Keratinocyte (primary cell): ENCODE measurements around the gene LAMA2. TPM values are rescaled to one million over a fixed set of nuclear protein-coding genes. Genes with fewer than 3 reads are reported as not detected.

Experiments
- DNase-seq: peaks from one replicate; pipeline ENCODE4 v3.0.0-alpha.2; 2011; ENCODE audit warnings: low read depth, missing footprints, low spot score
- FAIRE-seq: peaks from 2 replicates; lab custom pipeline; 2011; peaks lifted over from hg19 to GRCh38; lab: Jason Lieb, UNC
- H2AFZ ChIP-seq: 2 replicates; pipeline ENCODE4 v1.6.0; 2012; ENCODE audit warnings: low read length, control low read depth, inconsistent platforms; ENCODE audit not compliant: control insufficient read depth
- H3K27ac ChIP-seq: 2 replicates; pipeline ENCODE4 v1.5.1; 2011; ENCODE audit warnings: low read length; ENCODE audit not compliant: control insufficient read depth, insufficient read depth
- H3K27me3 ChIP-seq: 3 replicates; pipeline ENCODE4 v1.6.0; 2011; ENCODE audit warnings: low read length; ENCODE audit not compliant: control insufficient read depth, insufficient read depth; ENCODE audit errors: extremely low read depth
- H3K36me3 ChIP-seq, 2 experiments: 2 replicates in 1 of 2; 3 replicates in 1 of 2; pipeline ENCODE4 v1.5.1; 2011; ENCODE audit warnings: low read length in 2 of 2, mild to moderate bottlenecking in 1 of 2; ENCODE audit not compliant: control insufficient read depth in 2 of 2, insufficient read depth in 2 of 2; ENCODE audit errors: extremely low read depth in 1 of 2
- H3K4me1 ChIP-seq: 3 replicates; pipeline ENCODE4 v1.5.1; 2011; ENCODE audit warnings: low read length; ENCODE audit not compliant: control insufficient read depth, insufficient read depth; ENCODE audit errors: extremely low read depth
- H3K4me2 ChIP-seq: 3 replicates; pipeline ENCODE4 v1.6.0; 2011; ENCODE audit warnings: low read depth, low read length; ENCODE audit not compliant: control insufficient read depth, insufficient read depth; ENCODE audit errors: extremely low read depth
- H3K4me3 ChIP-seq, 3 experiments: fragments of 200-600 bp in 1 of 3; sonication (generic) in 1 of 3; 2 replicates in 2 of 3; 3 replicates in 1 of 3; pipeline ENCODE4 v1.5.1; 2011 to 2016; ENCODE audit warnings: low read length in 3 of 3, mild to moderate bottlenecking in 3 of 3, control low read depth in 2 of 3, inconsistent platforms in 1 of 3, low read depth in 1 of 3, mixed read lengths in 1 of 3, mixed run types in 1 of 3, moderate library complexity in 1 of 3; ENCODE audit not compliant: control insufficient read depth in 2 of 3, insufficient read depth in 2 of 3; ENCODE audit errors: extremely low read depth in 1 of 3
- H3K79me2 ChIP-seq: 2 replicates; pipeline ENCODE4 v1.6.0; 2012; ENCODE audit warnings: low read length; ENCODE audit not compliant: control insufficient read depth, insufficient read depth
- H3K9ac ChIP-seq: 3 replicates; pipeline ENCODE4 v1.6.0; 2011; ENCODE audit warnings: low read length; ENCODE audit not compliant: control insufficient read depth, insufficient read depth; ENCODE audit errors: extremely low read depth
- H3K9me1 ChIP-seq: 3 replicates; pipeline ENCODE4 v1.6.0; 2011; ENCODE audit warnings: low read length; ENCODE audit not compliant: control insufficient read depth, insufficient read depth; ENCODE audit errors: extremely low read depth
- H3K9me3 ChIP-seq: 2 replicates; pipeline ENCODE4 v1.5.1; 2012; ENCODE audit warnings: low read depth, low read length; ENCODE audit not compliant: control insufficient read depth
- H4K20me1 ChIP-seq: 3 replicates; pipeline ENCODE4 v1.6.0; 2011; ENCODE audit warnings: low read length; ENCODE audit not compliant: control insufficient read depth, insufficient read depth; ENCODE audit errors: extremely low read depth
- CTCF ChIP-seq, 3 experiments: IDR thresholded peaks in 1 of 3; conservative IDR thresholded peaks in 1 of 3; optimal IDR thresholded peaks in 1 of 3; 2 replicates in 2 of 3; 3 replicates in 1 of 3; pipeline versions ENCODE3 to v1.5.1; 2011; ENCODE audit warnings: low read length in 3 of 3, mild to moderate bottlenecking in 3 of 3, moderate library complexity in 2 of 3, control low read depth in 1 of 3, inconsistent platforms in 1 of 3; ENCODE audit not compliant: insufficient read depth in 2 of 3; ENCODE audit errors: extremely low read depth in 1 of 3
- EZH2 ChIP-seq: IDR thresholded peaks from one replicate; pipeline ENCODE4 v1.6.1; 2012; ENCODE audit warnings: inconsistent platforms, mild to moderate bottlenecking, low read length, moderate library complexity
- dilution Hi-C: fragments of 300-500 bp; cut with MboI; formaldehyde crosslinking; loops from one replicate; pipeline ENCODE4 v1.7.0; 2020; ENCODE audit warnings: low sequenced_read_pairs; ENCODE audit not compliant: extremely low pct_ligation_motif_present
- polyA plus RNA-seq, 5 experiments: library from polyadenylated mRNA; depleted of rRNA in 3 of 5; stranded (reverse) in 3 of 5; stranded (forward) in 1 of 5; unstranded in 1 of 5; fragments of >200 nt; gene quantifications; 1 replicate in 1 of 5; 2 replicates in 3 of 5; 3 replicates in 1 of 5; pipeline versions ENCODE4 v1.2.1 to v1.2.3, GENCODE V29; 2011 to 2012; ENCODE audit warnings: missing spikeins in 2 of 5, low read depth in 1 of 5, low replicate concordance in 1 of 5

The LAMA2 gene
- polyA plus RNA-seq, 1 donor (not counting 4 experiments of a cell fraction or from before 2014, with no cell fraction given), result 1.4 TPM

DNA sequence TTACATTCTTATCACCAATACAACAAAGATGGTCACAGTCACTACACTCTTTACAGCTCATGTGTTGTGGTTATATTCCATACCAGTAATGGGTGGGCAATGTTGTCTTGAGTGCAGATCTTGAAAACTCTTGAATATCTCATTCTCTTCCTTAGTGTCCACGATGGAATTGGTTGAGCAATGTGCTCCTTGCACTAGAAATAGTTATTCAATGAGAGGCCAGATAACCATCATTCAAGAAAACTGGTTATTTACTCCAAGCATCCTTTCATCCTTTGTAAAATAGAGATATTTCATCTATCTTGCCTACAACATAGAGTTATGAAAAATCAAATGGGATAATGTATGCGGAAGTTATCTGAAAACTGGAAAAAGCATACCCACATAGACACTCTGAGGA, 611.2 kb downstream of the LAMA2 start:
- peak; percentile 26 for FAIRE-seq
- dilution Hi-C loops, result no loop called here
- peak overlapping the region; percentile 100 for H3K27ac ChIP-seq

GRCh38 chr6:129494586-129494985, 611.6 kb downstream of the LAMA2 start:
- Histone ChIP-seq H3K4me3 (no peak overlapping the region), H3K36me3 (no peaks in the 10 kb centered on the region), H2AFZ (no peak overlapping the region), H3K27ac (peak overlapping the region; percentile 100), H4K20me1 (no peaks in the 10 kb centered on the region), H3K9me3 (no peaks in the 10 kb centered on the region), H3K9ac (no peak overlapping the region), H3K9me1 (no peaks in the 10 kb centered on the region), H3K4me2 (no peak overlapping the region), H3K4me1 (peaks cover 71% of the 10 kb centered on the region), H3K27me3 (no peaks in the 10 kb centered on the region), H3K79me2 (no peaks in the 10 kb centered on the region)
- dilution Hi-C loops, result no loop called here
- FAIRE-seq (no peak), DNase-seq (no peak)
- TF ChIP-seq EZH2 (no peak), CTCF (optimal IDR thresholded peaks at IDR 0.05 in 1 of 3, IDR thresholded peaks at IDR 0.05 in 1 of 3, conservative IDR thresholded peaks at IDR 0.05 in 1 of 3; ENCODE audit: extremely low read depth in 1 of 3, insufficient read depth in 2 of 3, low read length in 3 of 3) (no peak)

More for the DNA sequence above, 611.2 kb downstream of the LAMA2 start:
- TF ChIP-seq EZH2, result no peak
- TF ChIP-seq CTCF (optimal IDR thresholded peaks at IDR 0.05 in 1 of 3, IDR thresholded peaks at IDR 0.05 in 1 of 3, conservative IDR thresholded peaks at IDR 0.05 in 1 of 3; ENCODE audit: extremely low read depth in 1 of 3, insufficient read depth in 2 of 3, low read length in 3 of 3), result no peak
- Histone ChIP-seq H3K9ac (no peak overlapping the region), H3K9me3 (no peaks in the 10 kb centered on the region), H3K4me2 (peak overlapping the region; percentile 22), H3K9me1 (no peaks in the 10 kb centered on the region), H3K27me3 (no peaks in the 10 kb centered on the region), H3K4me3 (no peak overlapping the region), H3K36me3 (no peaks in the 10 kb centered on the region), H3K79me2 (no peaks in the 10 kb centered on the region), H4K20me1 (no peaks in the 10 kb centered on the region), H3K4me1 (peaks cover 71% of the 10 kb centered on the region), H2AFZ (no peak overlapping the region)
- DNase-seq, result no peak
